HG02610 (cell line): ENCODE measurements around the gene NRXN3.
A peak's percentile ranks its signal among the peaks of the same experiment; 100 is the strongest.

ENCODE experiments used
- ATAC-seq: cut with Tn5 transposase; IDR thresholded peaks from one replicate; pipeline ENCODE4 v1.9.1; 2021; ENCODE audit warnings: mild to moderate bottlenecking, moderate library complexity; ENCODE audit not compliant: unreplicated experiment

Gene NRXN3

DNA sequence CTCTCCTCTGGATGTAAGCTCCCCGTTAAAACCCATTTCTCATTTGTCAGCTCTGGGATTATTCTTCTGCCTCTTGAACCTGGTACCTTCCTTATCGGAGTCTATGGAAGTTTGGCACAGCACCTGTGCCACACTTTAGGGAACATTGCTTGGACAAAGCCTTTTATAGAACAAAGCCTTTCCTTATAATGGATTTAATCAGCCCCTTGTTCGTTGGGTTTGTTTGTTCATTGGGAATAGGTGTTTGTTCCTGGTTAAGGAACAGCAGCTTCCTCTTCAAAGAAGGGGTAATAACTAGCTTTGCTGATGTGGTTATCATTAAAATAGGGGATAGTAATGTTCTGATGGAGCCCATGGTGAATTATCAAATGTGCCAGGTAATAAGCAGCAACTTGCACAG is 70.4 kb downstream of the NRXN3 start:
- no peak for ATAC-seq

- ATAC-seq: no peak
These were observed 71.9 kb downstream of the NRXN3 start for GRCh38 chr14:78242086-78242485.

- ATAC-seq: no peak
These were observed 73.0 kb downstream of the NRXN3 start for GRCh38 chr14:78243187-78243586.

DNA sequence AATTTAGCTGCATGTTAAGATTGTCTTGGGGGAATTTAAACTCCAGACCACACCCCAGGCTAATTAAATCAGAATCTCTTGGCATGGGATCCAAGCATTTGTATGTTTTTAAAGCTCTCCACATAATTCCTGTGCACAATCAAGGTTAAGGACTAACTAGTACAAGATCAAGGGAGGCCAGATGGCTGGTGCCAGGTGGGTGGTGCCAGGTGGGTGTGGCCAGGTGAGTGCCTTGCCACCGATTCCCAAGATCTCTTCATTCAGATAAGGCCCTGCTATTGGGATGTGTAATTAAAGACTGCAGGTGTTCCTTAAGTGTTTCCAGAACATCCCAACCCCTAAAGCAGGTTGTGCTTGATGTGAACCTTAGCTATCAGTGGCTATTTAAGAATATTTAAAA is 75.1 kb downstream of the NRXN3 start:
- ATAC-seq: no peak

- no peak for ATAC-seq
These were observed 78.4 kb downstream of the NRXN3 start for GRCh38 chr14:78248501-78249090.

DNA sequence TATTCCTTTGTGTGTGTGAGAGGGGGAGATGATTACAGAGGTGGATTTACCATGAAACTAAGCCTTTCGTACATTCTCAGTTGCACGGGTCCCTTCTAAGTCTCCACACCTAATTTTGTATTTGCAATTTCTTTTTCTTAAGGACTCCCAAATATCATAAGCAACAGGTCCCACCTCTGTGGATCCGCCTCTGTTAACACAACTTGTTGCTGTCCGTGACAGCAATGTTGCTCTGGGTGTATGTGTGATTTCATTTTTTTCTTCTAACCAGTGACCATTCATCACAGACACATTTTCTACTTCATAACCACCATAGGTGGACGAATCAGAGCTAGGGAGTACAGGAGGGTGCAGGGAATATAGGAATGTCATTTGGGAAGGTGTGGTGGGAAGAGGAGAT is 81.1 kb downstream of the NRXN3 start:
- no peak for ATAC-seq

DNA sequence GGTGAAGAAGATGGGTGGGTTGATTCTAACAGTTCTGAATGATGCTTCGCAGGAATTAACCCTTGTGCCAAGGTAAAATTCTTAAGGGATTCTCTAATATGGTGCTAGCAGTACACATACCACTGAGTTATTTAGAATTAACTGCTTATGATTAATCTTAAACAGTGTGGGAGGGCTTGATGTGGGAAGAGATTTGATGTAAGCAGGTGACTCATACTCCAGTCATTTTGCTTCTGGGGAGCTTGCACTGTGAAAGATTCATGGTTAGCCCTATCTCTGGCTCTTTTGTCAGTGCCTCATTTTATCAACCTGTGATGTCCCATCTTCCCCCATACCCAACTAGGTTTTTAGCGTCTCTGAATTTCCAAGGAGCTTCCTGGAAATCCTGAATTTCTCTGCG is 83.8 kb downstream of the NRXN3 start:
- ATAC-seq: no peak

DNA sequence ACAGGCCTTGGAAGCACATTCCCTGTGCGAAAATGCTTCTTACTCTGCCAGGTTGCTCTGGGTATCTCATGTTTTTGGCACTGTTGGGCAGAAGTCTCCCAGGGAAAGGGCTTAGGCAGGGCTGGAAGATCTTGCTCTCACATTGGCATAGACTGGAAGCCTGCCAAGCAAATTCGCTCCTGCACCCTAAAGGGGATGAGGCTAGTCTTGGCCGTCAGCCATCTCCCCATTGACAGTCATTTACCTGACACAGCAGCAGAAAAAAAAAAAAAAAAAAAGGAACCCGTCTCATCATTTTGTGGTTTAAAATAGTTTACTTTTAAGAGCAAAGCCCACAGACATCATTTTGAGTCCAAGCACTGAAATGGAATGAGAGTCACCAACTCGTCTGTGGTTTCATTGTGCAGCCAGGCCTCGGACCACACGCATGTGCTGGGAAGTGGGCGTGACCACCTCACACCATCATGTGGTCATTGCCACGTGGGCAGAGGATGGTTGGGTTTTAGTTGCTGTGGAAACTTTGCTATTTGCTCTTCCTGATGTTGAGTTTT is 84.8 kb downstream of the NRXN3 start:
- ATAC-seq: no peak

- ATAC-seq: no peak
These were observed 89.7 kb downstream of the NRXN3 start for GRCh38 chr14:78259831-78260230.

DNA sequence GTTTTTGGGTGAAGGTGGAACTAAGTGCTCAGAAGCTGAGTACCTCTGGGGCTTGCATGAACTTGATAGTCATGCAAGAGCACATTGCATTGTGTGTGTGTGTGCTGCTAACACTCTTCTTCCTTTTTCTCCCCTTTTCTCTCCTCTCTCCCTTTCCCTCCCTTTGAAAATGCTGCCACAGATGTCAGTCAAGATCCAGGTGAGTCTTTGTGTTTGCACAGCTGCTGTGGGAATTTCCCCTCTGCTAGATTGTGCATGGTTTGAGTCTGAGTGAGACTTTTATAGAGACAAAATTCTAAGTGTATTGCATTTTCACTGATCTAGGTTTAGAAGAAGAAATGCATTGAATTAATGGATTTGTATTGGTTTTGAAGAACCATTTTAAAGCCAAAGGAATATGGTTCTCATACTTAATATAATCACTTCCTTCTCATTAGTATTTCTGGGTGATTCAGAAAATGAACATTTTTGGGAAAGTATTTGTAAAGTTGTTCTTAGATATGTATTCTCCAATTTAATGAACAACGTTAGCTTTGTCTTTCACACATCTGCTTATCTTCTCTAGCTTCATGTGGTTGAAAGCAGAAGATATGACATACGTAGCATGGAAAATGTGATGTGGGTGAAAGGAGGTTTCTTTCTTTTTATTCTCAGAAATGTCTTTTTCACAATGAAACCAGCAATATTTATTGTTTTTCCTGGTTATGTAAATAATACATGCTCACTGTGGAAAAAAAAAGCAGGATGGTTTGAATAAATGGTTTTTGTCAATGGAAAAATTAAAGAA is 108.5 kb downstream of the NRXN3 start:
- ATAC-seq: no peak

DNA sequence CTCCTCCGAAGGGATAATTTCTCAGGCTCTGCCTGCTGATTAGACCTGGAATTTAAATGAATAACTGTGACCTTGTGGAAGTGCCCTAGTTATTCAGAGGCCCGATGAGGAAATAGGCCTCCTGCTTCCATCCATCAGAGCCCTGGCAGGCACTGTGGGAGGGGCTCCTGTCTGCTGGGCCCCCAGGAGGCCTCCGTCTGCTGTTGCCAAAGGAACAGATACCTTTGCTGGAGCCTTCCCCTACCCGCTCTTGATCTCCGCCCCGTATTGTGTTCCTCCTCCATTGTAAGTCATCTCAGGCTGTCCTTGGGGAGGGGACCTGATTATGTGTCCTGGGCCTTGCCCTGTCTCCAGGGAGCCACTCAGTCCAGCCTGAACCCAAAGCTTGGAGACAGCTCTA is 112.3 kb downstream of the NRXN3 start:
- no peak for ATAC-seq

DNA sequence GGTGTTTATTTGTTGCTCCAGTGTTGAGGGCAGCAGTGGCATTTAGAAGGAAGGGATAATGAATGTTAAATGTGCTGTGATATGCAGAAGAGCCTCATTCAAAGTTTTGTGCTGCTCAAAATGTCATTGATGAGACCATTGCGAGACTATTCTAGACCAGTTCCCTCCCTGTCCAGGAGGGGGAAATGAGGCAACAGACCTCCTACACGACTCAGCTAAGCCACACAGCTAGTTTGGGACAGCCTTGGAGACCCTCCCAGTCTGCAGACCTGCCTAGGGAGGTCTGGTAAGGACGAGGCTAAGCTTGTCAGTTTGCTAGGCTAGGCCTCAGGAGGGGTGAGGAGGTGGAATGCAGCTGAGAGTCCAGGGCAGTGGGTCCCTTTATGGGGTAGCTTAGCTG is 116.0 kb downstream of the NRXN3 start:
- no peak for ATAC-seq

DNA sequence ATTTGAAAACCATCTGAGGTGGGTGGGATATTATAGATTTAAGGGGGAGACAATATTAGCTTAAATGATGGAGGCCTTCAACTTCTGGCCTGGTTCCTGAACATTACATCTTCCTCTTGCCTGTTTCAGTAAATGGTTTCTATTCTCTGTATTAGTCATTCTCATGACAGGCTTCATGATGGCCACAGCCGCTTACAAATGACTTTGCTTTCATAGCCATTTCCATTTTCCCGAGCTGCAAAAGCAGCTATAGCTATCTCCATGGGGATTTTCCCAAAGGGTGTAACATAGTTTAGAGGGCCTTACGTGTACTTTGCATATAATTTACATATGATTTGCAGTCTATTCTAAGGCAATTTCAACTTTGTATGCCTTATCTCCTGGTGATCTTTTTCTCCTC is 121.8 kb downstream of the NRXN3 start:
- ATAC-seq: peak; percentile 77

GRCh38 chr14:78297858-78298257 is 127.7 kb downstream of the NRXN3 start:
- ATAC-seq: no peak

DNA sequence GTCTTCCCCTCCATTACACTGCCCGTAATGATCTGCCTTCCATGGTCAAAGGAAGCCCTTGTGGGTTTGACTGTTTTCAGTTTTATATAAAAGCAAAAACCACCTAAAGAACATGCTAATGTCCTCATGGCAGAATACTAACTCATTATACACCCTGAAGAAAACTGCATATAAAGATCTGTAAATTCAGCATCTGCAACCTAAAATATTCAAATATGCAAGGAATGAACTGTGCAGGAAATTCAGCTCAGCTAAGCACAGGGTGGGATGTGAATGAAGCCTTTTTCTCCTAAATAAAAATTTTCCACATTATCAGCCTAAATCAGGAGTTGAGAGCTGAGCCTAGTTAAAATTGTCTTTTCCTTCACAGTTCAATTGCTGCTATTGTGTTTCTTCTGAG is 128.1 kb downstream of the NRXN3 start:
- no peak for ATAC-seq

DNA sequence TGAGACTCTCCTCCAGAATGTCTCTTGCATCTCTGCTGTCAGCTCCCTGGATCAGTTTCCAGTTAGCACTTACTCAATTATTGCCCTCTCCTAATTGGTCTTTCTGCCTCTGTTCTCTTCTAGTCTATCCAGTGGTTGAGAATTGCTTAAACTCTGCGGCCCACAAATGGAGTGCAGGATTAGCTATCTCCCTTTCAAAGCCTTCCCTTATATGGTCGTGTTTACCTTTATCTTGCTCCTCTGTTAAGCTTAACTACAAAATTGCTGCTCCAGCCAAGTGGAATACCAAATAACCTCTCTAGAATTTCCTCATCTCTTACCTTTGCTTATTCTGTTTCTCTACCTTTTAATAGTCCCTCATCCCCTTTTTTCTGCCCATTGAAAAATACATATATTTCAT is 132.7 kb downstream of the NRXN3 start:
- ATAC-seq: no peak

- no peak for ATAC-seq
These were observed 137.5 kb downstream of the NRXN3 start for GRCh38 chr14:78307671-78308070.

- no peak for ATAC-seq
These were observed 137.9 kb downstream of the NRXN3 start for GRCh38 chr14:78308079-78308478.

GRCh38 chr14:78310272-78310671 is 140.1 kb downstream of the NRXN3 start:
- no peak for ATAC-seq

GRCh38 chr14:78313499-78313898 is 143.3 kb downstream of the NRXN3 start:
- no peak for ATAC-seq

DNA sequence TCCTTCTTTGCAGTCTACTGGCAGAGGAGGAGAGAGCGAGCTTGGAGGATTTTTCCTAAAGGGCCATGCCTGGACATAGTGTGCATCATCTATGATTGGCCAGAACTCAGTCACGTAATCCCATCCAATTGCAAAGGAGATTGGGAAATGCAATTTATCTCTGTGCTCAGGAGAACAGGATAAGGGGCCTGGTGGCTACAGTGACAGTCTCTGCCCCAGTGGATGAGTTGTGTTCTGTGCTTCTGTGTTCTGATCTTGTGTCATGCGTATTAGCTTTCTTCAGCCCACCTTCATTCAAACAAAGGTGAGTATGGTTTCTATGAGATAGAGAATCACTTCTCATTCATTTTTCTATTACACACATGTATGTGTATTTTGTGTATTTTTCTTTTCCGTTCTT is 144.3 kb downstream of the NRXN3 start:
- no peak for ATAC-seq

- no peak for ATAC-seq
These were observed 145.9 kb downstream of the NRXN3 start for GRCh38 chr14:78316052-78316451.

GRCh38 chr14:78316786-78317185 is 146.6 kb downstream of the NRXN3 start:
- no peak for ATAC-seq
